Measurements from ENCODE around the gene WWOX.

Gene WWOX

DNA sequence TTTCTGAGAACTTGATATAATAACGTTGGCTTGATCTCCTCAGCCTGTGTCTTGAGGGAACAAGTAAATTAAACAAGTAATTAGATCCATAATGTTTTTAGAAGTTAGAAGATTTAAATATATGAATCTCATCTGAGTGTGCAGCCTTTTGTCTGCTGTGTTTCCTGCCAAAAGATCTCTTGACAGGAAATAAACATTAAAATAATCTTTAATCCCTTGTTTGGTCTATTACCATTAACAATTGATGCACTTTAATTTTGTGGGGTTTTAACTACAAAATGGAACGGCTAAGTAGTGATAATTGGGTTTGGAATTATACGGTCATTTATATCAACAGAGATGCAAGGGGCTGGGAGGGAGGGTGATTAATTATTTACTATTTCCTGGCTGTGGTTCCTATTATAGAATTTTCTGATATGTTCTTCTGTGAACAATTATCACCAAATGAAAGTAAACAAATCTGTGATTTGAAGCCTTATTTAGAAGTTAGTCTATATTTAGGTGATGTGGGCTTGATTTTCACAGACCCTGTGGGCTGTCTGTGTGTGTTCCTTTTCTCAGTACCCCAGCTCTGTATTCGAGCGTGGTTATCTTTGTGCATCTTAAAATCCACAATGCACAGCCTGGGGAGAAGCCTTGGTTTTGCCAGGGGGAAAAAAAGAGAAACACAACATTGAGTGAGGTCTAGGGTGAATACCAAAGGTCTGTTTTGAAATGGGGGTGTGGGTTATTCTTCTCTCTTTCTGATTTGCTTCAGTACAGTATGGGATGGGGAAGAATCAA, 556.1 kb downstream of the WWOX start:
- DNase-seq (ENCODE audit: low read depth) = no peak

DNA sequence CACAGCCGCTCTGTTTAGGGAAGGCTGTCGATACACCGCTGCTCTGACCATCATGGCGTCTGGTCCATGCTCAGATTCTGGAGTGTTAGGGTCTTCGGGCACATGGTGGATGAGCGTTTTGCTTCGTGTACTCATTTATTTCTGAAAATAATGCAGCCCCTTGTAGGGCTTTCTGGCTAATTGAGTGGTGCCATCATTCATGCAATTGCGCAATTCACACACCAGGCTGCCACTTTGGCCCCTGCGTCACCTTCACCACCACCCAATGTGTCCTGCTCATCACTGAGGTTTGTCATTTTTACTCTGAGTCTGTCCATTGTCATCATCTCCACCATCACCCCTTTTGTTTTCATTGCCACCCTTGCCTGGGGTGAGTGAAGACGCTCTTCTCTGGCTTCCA, 557.4 kb downstream of the WWOX start:
- no peak for DNase-seq (ENCODE audit: low read depth)

DNA sequence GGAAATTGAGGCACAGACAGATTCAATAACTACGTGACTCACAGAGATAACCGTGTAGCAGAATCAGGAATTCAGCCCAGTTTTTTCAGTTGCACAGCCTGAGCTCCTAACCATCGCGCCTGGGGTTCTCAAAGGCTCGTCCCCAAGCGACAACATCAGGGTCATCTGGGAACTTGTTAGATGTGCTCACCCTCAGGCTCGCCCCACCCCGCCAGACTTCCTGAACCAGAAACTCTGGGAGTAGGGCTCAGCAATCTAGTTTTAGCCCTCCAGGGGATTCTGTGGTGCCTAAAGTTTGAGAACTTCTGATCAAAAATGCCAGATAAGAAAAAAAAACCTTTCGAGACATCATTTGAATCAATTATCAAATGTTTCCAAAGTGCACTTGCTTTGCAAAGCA, 559.8 kb downstream of the WWOX start:
- no peak for DNase-seq (ENCODE audit: low read depth)

DNA sequence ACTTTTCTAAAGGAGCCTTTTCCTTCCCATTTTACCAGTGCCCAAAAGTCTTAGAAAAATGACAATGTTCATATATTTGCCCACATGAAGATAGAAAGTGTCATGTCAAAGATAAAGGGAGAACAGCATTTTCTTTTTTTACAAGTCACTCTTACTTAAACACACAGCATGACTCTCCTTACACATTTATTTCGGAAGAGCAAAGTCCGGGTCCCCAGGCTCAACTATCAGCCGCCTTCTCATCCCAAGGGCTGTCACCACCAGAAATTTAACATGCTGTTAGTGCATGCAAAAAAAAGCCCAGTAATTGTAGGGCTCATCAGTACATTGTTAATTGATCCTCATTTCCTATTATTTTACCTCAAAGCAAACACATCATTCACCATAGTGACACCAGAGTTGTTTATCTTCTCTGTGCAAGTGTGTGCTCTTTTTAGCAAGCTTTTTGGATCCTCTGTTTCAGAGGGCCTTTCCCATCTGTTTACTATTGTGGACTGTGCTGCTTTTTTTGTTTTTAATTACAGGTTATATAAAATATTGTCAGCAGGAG, 560.3 kb downstream of the WWOX start:
- DNase-seq (ENCODE audit: low read depth) = no peak

DNA sequence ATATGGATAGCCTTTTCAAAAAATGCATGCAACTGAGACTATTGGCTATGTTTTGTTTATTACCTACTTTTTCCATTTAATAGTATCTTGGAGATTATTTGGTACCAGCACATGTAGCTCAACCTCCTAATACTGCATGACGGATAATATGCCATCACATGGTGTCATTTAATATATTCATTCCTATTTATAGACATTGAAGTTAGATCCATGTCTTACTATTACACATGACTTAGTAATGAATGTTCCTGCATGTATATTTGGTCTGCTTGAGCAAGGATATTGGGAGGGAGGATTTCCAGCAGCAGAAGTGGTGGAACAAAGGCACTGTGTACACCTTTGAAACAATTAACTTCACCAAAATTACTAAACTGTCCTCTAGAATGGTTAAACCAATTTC, 561.3 kb downstream of the WWOX start:
- no peak for DNase-seq (ENCODE audit: low read depth)

DNA sequence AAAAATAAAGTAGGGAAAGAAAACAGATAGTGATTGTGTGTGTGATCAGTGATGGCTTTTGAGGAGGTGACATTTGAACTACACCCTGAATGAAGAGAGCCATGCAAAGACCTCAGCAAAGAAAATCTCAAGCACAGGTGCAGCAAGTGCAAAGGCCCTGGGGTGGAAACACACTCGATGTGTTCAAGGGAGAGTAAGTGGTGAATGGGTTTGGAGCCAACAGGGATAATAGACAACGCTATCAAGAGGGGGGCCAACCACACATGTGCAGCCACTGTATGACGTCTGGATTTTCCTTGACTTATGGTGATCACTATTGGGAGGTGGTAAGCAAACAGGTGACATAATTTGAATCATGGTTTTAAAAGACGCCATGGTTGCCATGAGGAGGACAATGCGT, 564.2 kb downstream of the WWOX start:
- DNase-seq (ENCODE audit: low read depth) = no peak

DNA sequence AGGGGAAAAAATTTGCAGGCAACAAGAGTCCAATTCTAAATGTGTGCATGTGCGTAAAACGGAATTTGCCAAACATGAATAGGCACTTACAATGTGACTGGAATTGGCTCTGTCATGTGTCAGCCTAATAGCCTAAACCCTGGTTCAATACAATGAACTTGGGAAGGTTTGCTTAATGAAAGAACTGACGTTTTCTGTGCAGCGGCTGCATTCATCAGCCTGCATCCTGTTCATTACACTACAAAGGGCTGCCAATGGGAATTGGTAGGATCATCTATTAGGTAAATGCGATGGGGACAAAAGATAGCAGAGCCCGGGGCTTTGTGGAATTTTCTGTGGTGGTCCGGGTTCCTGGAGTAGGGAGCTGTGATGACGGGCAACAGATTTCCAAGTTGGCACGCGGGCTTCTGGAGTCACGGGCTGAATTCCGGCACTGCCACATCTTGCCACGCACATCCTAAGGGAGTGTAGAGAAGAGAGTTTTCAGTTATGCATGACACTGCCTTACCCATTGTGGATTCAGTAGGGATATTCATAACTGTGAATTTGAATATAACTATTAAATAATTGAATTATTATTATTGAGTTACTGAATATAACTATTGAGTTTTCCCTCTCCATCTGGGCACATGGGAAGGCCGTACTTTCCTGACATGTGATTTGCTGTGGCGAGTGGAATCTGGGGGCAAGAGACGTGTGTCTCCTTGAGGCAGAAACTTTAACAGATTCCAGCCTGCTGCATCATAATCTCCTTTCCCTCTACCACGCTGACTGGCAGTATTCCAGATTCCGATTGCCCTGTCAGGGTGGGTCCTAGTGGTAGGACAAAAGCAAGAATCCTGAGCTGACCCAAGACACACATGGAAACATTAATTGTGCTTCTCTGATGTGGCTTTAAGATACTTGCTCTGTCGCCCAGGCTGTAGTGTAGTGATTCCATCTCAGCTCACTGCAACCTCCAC, 565.6 kb downstream of the WWOX start:
- DNase-seq (ENCODE audit: low read depth) = no peak

DNA sequence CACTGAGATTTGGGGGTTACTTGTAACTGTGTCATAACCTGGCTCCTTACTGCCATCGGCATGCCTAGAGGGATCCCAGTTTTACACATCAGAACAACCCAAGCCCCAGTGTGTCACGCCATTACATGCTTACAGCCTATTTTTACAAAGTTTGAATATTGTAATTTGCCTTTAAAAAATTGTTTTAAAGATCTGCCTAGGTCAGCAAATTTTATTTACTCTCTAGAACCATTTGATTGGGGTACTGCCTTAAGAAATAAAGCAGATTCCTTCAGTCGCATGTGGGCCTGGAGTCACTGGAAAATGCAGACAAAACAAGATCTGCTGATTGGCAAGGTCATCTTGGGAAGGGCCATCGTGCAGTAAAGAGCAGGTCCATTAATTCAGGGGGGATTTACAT, 566.9 kb downstream of the WWOX start:
- no peak for DNase-seq (ENCODE audit: low read depth)

DNA sequence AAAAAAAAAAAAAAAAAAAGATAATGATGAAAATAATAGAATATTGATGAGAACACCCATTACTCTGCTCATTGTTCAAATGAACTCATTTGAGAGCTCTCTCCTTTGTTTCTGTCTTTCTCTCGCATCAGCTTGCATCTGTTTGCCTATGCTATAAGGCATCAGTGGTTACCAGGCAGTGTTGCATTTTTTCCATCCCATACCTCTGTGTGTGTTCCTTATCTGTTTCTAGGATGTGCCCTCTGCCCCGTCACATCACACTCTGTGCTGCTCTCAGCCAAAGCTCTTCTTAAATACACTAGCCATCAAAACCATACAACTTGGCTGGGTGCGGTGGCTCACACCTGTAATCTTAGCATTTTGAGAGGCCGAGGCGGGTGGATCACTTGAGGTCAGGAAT, 568.2 kb downstream of the WWOX start:
- no peak for DNase-seq (ENCODE audit: low read depth)

DNA sequence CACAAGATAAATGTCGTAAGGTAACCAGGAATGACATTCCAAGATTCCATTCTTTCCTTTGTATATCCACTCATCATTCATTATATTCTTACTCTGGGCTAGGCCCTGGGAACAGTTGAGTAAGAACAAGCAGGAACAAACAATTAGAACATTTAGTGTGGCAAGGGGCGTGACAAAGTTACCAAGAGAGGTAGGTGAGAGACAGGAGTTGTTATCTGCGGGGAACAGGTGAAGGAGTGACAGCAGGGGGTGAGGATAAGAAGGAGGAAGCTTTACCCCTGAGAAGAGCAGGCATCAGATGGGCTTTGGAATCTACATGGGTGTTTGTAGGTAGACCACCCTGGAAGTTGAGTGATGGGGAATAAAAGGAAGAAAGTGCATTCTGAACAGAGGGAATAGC, 568.9 kb downstream of the WWOX start:
- no peak for DNase-seq (ENCODE audit: low read depth)

DNA sequence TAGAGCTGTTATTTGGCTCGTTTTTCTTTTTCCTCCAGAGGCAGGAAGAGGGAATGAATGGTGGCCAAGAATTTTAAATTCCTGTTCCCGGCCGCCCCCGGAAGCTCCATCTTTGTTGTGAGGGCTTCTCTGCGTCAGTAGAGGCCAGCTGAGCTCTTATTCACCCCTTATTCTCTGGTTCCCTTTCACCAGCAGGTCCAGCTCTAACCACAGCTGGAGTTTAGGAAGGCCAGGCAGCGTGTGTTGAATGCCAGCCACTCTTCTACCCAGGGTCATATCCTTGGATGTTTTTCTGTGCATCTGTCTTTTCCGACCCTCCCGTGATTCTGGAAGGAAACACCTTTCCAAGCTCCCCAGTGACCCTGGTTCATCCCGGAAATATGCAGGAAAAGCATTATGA, 570.5 kb downstream of the WWOX start:
- DNase-seq (ENCODE audit: low read depth) = no peak

DNA sequence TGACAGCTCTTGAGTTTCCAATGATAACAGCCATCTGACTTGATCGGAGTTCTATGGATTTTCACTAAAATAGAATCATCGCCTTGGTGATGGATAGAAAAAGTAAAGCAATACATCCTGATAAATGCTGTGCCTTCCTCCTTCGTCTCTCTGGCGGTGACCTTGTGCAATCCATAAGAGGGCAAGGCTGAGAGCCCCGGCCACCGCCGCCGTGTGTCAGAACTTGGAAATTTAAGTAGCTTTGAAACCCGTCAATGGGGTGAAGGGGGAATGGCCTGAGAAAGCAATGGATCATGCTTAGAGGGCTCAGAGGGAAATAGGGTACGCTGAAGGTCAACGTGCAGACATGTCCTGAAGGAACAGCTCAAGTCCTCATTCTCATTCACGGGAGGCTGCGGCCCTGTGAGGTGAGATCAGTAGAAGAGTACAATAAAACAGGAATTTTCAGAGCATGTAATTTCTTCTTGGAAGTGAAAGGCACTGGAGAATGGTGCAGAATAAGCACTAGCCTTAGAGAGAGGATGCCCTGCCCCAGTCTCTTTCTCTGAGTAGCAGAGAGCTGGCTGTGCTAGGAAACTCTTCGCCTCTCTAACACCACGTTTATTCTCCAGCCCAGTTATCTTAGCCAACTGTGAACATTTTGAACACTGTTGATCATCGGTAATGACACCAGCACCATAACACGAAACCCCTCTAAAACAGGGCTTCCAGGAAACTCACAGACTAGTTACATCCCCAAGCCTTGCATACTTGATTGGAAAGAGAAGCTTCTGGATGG, 573.5 kb downstream of the WWOX start:
- DNase-seq (ENCODE audit: low read depth) = no peak

DNA sequence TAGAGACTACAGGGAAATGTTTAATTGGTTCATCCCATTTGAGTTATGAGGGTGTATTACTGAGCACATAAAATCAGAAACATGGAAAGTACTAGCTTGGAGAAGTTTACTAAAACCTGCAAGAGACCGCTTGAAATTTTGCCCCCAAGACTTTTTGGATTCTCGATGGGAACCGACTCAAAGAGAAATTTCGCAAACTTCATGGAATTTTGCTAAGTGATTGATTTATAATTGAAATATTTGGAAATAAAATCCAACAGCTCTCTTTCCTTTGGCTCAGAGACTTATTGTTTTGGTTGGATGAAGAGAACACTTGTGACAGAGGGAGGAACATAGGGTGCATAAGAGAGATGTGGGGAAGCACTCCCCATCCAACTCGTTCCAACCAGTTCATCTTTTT, 574.4 kb downstream of the WWOX start:
- DNase-seq (ENCODE audit: low read depth) = no peak

DNA sequence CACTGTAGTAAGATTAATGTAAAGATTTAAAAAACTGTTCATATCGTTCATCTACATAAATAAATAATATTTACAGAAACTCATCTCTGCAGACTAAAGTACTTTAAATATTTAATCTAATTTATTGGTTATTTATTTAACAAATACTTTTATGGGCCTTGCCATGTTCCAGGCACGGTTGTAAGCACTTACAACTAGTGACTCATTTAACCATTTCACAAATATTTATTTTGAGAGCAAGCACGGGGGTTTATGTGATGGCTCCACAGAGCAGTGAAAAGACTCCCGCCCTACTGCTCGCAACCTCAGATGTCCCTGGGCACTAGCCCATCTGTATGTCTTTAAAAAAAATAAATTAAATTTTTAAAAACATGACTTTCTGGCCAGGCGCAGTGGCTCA, 575.9 kb downstream of the WWOX start:
- no peak for DNase-seq (ENCODE audit: low read depth)

DNA sequence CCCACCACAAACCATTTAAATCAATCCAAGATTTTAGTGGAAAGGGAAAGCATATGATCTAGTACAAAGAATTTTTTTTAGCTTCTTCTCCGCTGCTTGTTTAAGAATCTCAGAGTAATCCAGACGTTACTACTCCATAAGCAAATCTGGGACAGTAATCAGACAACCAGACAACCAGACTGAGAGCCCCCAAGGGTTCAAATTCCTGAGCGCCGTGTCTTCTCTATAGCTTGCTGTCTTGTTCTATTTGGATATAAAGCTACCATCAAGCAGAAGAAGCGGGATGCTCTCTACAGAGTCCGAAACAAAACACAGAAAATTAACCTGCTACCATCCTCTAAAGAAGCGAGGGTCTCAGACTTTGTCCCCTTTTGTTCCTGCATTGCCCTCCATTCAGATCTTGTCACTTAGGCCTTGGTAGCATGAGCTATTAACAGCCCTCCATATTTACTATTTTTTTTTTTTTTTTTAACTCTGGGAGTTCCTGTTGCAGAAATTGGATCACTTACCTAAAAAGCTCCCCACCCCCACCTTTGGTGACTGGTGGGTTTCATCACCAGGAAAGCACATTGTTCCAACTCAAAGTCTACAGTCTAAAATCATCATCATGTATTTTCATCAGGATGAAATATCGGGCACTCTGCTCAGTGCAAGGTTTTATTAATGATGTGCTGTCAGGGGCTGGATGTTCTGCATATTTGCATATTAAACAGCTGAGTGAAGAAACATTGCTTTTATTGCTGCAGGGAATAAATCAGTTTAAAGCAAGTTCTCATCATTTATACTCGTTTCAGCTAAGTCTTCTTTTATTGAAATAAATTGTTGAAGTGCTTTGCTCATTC, 576.7 kb downstream of the WWOX start:
- no peak for DNase-seq (ENCODE audit: low read depth)

DNA sequence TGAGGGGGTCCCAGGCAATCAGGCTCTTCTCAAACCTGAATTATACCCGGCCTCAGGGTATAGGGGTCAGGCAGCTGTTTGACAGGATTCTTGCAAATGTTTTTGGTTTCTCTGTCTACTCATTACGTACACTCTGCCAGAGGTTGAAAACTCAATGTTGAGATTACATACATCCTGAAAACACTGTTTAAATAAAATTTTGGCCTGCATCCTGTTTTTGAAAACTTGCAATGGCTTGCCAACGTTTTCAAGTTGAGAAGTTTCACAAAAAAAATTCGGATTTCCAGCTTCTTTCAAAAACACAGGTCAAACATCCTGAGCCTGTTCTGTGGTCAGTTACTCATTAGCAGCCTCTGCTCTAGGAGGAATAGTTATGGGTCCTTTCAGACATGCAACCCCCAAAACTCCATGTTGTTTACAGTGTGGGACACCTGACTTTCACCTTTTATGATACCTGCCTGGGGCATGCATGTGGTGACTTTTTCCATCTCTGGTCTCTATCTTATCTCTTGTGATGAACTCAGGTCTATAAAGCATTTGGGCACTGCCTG, 577.8 kb downstream of the WWOX start:
- DNase-seq (ENCODE audit: low read depth) = no peak

DNA sequence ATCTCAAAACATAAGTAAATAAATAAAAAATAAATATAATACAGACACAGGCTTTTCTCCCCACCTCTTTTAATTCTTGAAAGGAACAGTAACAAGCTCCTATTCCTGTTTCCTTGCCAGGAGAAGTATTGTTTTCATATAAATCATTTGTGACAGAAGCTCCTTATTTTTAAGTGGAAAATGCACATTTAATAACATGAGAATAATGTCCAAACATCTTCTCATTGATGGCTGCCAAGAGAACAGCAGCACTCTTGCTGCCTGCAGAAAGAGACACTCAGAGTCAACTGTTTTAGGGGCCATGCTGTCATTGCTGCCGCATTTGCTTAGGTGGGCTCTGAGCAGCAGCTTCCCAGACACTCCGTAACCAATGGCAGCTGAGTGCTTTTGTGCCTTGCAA, 580.1 kb downstream of the WWOX start:
- DNase-seq (ENCODE audit: low read depth) = no peak

DNA sequence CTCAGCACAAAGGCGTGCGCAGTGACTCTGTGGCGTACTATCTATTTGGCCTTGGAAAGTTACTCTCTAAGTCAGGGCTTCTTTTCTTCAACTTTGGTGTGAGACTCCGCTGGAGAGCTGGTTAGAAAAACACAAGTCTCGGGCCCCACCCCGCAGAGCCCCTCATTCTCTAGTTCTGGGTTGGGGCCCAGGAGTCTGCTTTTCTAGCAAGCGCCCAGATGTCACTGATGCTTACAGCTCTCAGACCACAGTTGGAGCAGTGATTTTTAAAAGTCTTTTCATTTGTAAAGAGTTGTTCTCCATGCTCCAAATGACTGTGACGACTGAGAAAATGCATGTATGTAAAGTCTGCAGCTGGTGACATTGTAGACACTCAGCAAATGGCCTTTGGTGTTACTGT, 582.3 kb downstream of the WWOX start:
- DNase-seq (ENCODE audit: low read depth) = no peak

DNA sequence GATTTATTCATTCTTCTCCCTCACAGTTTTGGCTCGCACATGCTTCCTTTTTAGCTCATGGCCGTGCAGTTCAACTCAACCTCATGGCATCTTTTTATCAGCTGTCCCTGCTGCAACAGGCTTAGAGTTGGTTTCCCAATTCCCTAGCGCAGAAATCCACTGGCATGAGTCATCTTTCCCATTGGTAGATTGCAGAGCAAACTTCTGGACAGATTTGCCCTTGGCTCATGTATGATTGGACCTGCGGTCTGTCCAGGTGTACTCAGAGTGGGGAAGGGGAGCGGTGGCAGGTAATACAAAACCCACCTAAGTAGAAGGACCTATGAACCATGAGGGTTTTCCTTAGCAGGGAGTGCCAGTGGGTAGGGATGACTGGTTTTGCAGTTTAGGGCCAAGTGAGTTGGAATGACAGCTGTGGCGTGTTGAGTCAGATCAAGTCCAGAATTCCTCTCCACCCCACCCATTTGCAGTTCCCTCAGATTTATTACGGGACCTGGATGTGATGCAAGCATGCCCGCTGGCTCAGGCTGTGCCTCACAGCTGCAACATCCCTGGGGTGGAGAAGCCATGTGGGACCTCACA, 584.7 kb downstream of the WWOX start:
- DNase-seq (ENCODE audit: low read depth) = no peak

DNA sequence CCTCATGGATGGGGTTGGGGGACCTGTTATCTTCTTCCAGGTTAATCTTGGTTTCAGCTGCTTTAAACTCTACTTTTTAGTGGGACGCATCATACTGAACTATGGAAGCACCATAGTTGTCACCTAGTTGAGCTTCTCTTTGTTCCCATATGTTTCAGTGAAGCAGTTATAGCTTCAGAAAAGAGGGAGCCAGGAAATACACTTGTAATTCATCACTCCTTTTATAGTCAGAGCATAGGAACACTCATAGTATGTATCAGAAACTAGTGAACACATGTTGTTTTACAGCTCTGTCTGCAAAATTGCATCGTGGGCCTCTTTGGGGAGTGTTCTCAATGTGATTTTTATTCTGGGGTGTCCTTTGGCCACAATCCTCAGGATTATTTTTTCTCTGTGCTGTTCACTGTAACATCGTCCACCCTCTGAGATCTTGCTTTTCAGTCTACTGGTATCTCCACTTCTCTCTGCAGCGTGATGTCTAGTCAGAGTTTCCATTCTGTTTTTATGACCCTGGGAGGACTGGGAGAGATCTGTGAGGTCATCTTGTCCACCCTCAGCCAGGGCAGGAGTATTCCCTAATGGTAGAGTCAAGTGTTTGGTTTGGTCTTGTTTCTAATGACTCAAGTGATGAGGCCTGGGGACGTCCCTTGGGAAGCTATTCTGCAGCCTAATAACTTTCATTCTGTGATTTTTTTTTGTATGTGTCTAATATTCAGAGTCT, 585.4 kb downstream of the WWOX start:
- DNase-seq (ENCODE audit: low read depth) = no peak

All from CMK (cell line).